NCI-H526 treated with DMSO at 0.1 percent for 48 hours (cell line): ENCODE results near the gene TDRD12.
"Not testable (repeated sequence)": the region's sequence is repeated elsewhere in the genome, so short reads cannot be mapped to it uniquely, and the experiment has no call there.

Experiments used
- DNase-seq: peaks from one replicate; lab custom pipeline; 2025; lab: John Stamatoyannopoulos, UW

TDRD12 gene

GRCh38 chr19:32867436-32867835 lies 147.9 kb downstream of the TDRD12 start:
- DNase-seq = not testable (repeated sequence)

GRCh38 chr19:32868206-32868950 lies 148.8 kb downstream of the TDRD12 start:
- DNase-seq = no peak

- no peak for DNase-seq
Measured at GRCh38 chr19:32869369-32869965, 149.9 kb downstream of the TDRD12 start, which contains the start of gene SLC7A9. Gene SLC7A9 (minus strand): TSS chr19:32869767. CDS start chr19:32868534, 1,233 bp downstream.

- DNase-seq = no peak
Measured at GRCh38 chr19:32869966-32870573, 150.5 kb downstream of the TDRD12 start.

- no peak for DNase-seq
Measured at GRCh38 chr19:32870981-32871451, 151.4 kb downstream of the TDRD12 start.

- DNase-seq = no peak
Measured at GRCh38 chr19:32872391-32872790, 152.8 kb downstream of the TDRD12 start.

- DNase-seq = no peak
Measured at GRCh38 chr19:32873247-32873959, 153.8 kb downstream of the TDRD12 start.

- DNase-seq = no peak
Measured at GRCh38 chr19:32874605-32875004, 155.0 kb downstream of the TDRD12 start.

GRCh38 chr19:32875428-32875827 lies 155.9 kb downstream of the TDRD12 start:
- no peak for DNase-seq

GRCh38 chr19:32876236-32876918 lies 156.8 kb downstream of the TDRD12 start:
- DNase-seq = no peak

- DNase-seq = no peak
Measured at GRCh38 chr19:32876919-32877285, 157.3 kb downstream of the TDRD12 start.
